ENCODE measurements around the gene ADGRG4.

DNA sequence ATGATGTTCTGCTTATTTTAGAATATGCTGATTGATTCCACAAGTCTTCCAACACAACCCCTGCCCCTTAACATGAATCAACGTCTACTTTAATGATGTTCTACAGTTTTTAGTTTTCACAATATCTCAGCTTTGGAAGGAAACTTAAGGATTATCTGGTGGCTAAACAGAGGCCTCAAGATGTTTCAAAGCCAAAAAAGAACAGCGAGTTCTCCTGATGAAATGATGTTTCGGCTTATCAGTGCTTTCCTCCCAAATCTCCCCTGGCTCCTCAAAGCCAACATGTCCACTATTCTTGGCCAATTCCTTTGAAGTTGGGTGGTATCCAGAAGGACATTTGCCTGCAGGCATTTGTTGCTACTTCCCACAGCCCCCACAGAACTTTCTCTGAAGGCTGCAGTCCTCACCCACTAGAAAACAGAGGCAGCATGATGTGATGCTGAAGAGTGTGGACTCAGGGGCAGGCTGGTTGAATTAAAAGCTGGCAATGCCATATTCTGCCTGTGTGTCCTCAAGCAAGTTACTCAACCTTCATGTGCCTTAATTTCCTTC is 87.3 kb downstream of the ADGRG4 start:
- TF ChIP-seq, protein P1, sequence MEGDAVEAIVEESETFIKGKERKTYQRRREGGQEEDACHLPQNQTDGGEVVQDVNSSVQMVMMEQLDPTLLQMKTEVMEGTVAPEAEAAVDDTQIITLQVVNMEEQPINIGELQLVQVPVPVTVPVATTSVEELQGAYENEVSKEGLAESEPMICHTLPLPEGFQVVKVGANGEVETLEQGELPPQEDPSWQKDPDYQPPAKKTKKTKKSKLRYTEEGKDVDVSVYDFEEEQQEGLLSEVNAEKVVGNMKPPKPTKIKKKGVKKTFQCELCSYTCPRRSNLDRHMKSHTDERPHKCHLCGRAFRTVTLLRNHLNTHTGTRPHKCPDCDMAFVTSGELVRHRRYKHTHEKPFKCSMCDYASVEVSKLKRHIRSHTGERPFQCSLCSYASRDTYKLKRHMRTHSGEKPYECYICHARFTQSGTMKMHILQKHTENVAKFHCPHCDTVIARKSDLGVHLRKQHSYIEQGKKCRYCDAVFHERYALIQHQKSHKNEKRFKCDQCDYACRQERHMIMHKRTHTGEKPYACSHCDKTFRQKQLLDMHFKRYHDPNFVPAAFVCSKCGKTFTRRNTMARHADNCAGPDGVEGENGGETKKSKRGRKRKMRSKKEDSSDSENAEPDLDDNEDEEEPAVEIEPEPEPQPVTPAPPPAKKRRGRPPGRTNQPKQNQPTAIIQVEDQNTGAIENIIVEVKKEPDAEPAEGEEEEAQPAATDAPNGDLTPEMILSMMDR (IDR thresholded peaks at IDR 0.05), result no peak
- no peak for TF ChIP-seq POLR2A (IDR thresholded peaks at IDR 0.05)
